ENCODE data around the gene DPP4.

DNA sequence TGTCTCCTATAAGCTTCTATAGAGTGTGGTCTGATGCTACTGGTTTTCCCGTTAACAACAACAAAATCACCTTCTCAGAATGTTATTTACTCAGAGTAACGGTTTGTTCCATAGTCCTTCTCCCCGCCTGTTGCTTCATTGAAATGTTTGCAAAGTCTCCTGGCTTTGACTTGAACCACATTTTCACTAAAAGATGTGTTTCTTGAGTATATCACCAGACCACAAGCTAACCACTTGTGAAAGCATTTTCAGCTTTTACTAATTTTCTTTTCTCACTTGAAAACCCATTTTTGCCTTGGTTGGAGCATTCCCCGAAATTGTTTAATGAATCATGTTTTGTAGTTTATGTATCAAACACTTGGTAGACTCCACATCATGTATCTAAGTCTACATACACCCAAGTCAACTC is 121.2 kb downstream of the DPP4 start:
- TF ChIP-seq CTCF (IDR thresholded peaks at IDR 0.05) (no peak), POLR2A (IDR thresholded peaks at IDR 0.05) (no peak)
